ENCODE measurements around the gene WBP2. TPM values are rescaled to one million over a fixed set of nuclear protein-coding genes. Genes with fewer than 3 reads are reported as not detected.

The WBP2 gene
- total RNA-seq, 1 donor from 2014 or later, result 72.6 TPM

DNA sequence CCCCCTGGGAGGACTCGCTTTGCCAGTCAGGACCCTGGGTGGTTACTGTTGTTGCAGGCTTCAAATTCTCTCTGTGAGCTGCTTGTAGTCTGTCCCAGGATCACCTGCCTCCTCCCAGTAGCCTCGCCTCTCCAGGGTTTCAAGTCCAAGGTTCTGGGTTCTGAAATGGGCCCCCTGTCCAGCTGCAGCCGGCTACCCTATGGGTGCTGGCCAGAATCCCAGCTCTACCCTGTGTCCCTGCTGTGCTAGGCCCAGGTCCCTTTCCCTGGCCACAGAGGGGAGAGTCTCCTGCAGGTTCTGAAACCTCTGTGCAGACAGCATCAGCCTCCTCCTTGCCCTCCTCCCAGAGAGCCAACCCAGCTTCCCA is 32.4 kb downstream of the WBP2 start:
- peaks cover 7% of the 10 kb centered on the region for H3K4me1 ChIP-seq (ENCODE audit: insufficient read depth, low read length)
- peaks cover 3% of the 10 kb centered on the region for H4K20me1 ChIP-seq (ENCODE audit: insufficient read depth, low read length)
- no peaks in the 10 kb centered on the region for H3K27me3 ChIP-seq (ENCODE audit: insufficient read depth, low read length)
- H3K9ac ChIP-seq (ENCODE audit: low read length), result no peak overlapping the region
- H3K9me3 Mint-ChIP-seq (ENCODE audit: unreplicated experiment), result no peaks in the 10 kb centered on the region
- H3K4me3 Mint-ChIP-seq (ENCODE audit: unreplicated experiment), result no peak overlapping the region
- H3K27me3 Mint-ChIP-seq (ENCODE audit: low read depth, unreplicated experiment), result no peaks in the 10 kb centered on the region
- H2AFZ ChIP-seq (ENCODE audit: low read depth, low read length), result no peak overlapping the region
- no peak overlapping the region for H3K27ac ChIP-seq (ENCODE audit: low read depth, low read length)
- H3K27ac Mint-ChIP-seq (ENCODE audit: unreplicated experiment), result no peak overlapping the region
- H3K4me1 Mint-ChIP-seq (ENCODE audit: low read depth, unreplicated experiment), result no peaks in the 10 kb centered on the region
- H3K4me2 ChIP-seq (ENCODE audit: low read length), result no peak overlapping the region
- no peaks in the 10 kb centered on the region for H3K9me3 ChIP-seq (ENCODE audit: insufficient read depth, low read depth, low read length)
- peaks cover 4% of the 10 kb centered on the region for H3K36me3 ChIP-seq (ENCODE audit: insufficient read depth, low read length)
- no peak overlapping the region for H3K4me3 ChIP-seq (ENCODE audit: insufficient read depth, low read depth, low read length)
- H3K36me3 Mint-ChIP-seq (ENCODE audit: low read depth, unreplicated experiment), result peaks cover 17% of the 10 kb centered on the region
- FAIRE-seq, result no peak
- no peak for DNase-seq (ENCODE audit: low read depth)
- TF ChIP-seq CTCF (IDR thresholded peaks at IDR 0.05; ENCODE audit: insufficient read depth, low read depth, low read length) (no peak), EZH2 (IDR thresholded peaks at IDR 0.05; ENCODE audit: insufficient read depth, low read length) (no peak)
- no peaks in the 10 kb centered on the region for H3K79me2 ChIP-seq (ENCODE audit: insufficient read depth, low read length)

DNA sequence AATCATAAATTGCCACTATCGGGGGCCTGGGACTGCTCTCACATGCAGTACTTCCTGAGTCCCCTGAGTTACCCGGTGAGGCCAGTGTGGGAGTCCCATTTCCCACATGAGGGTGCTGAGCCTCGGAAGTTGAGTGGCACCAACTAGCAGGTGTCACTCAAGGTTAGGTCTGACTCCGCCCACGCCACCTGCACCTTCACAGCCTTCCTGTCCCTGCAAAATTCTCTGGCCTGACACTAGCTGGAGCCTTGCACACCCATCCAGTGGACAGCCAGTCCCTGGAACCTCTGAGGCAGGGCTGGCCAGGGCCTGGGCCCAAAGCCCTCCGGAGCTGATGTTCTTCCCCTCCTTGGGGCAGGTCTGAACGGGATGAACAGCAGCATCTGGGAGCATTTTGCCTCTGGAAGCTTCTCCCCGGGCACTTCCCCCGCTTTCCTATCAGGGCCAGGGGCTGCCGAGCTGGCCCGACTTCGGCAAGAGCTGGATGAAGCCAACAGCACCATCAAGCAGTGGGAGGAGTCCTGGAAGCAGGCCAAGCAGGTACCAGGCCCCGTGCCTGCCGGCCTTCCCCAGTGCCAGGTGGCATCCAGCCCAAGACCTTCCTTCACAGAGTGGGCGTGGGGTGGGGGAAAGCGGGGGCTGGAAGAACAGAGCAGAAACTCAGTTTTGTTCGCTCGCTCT is 32.9 kb downstream of the WBP2 start:
- no peak for DNase-seq (ENCODE audit: low read depth)
- H3K79me2 ChIP-seq (ENCODE audit: insufficient read depth, low read length), result no peaks in the 10 kb centered on the region
- no peak overlapping the region for H3K4me2 ChIP-seq (ENCODE audit: low read length)
- no peaks in the 10 kb centered on the region for H3K4me1 Mint-ChIP-seq (ENCODE audit: low read depth, unreplicated experiment)
- H3K9me3 Mint-ChIP-seq (ENCODE audit: unreplicated experiment), result no peaks in the 10 kb centered on the region
- H3K27me3 ChIP-seq (ENCODE audit: insufficient read depth, low read length), result no peaks in the 10 kb centered on the region
- no peak overlapping the region for H3K4me3 Mint-ChIP-seq (ENCODE audit: unreplicated experiment)
- TF ChIP-seq EZH2 (IDR thresholded peaks at IDR 0.05; ENCODE audit: insufficient read depth, low read length), result no peak
- TF ChIP-seq CTCF (IDR thresholded peaks at IDR 0.05; ENCODE audit: insufficient read depth, low read depth, low read length), result no peak
- no peaks in the 10 kb centered on the region for H3K9me3 ChIP-seq (ENCODE audit: insufficient read depth, low read depth, low read length)
- peaks cover 17% of the 10 kb centered on the region for H3K36me3 Mint-ChIP-seq (ENCODE audit: low read depth, unreplicated experiment)
- no peak overlapping the region for H3K9ac ChIP-seq (ENCODE audit: low read length)
- H3K27ac Mint-ChIP-seq (ENCODE audit: unreplicated experiment), result no peak overlapping the region
- H3K27me3 Mint-ChIP-seq (ENCODE audit: low read depth, unreplicated experiment), result no peaks in the 10 kb centered on the region
- no peak overlapping the region for H3K4me3 ChIP-seq (ENCODE audit: insufficient read depth, low read depth, low read length)
- peaks cover 4% of the 10 kb centered on the region for H3K36me3 ChIP-seq (ENCODE audit: insufficient read depth, low read length)
- no peak overlapping the region for H3K27ac ChIP-seq (ENCODE audit: low read depth, low read length)
- H3K4me1 ChIP-seq (ENCODE audit: insufficient read depth, low read length), result peaks cover 2% of the 10 kb centered on the region
- no peak for FAIRE-seq
- no peak overlapping the region for H2AFZ ChIP-seq (ENCODE audit: low read depth, low read length)
- H4K20me1 ChIP-seq (ENCODE audit: insufficient read depth, low read length), result peaks cover 3% of the 10 kb centered on the region

DNA sequence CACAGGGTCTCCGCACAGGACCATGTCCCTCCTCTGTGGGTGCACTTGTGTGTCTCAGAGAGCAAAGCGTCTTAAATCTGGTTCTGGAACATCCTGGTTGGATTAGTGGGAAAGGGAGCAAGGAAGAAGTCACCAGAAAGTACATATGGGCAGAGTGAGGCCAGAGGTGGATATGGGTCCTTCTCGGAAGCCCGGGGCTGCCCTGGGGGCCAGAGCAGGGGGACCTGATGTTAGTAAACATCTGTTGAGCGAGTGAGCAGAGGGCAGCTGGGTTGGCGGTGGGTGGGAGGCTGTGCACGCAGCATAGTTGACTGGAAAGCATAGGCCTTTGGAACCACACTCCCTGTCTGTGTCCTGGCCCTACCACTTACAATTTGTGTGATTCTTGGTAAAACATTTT is 33.6 kb downstream of the WBP2 start:
- no peak for FAIRE-seq
- H3K27me3 ChIP-seq (ENCODE audit: insufficient read depth, low read length), result no peaks in the 10 kb centered on the region
- no peak overlapping the region for H3K27ac ChIP-seq (ENCODE audit: low read depth, low read length)
- H3K79me2 ChIP-seq (ENCODE audit: insufficient read depth, low read length), result no peaks in the 10 kb centered on the region
- no peak for DNase-seq (ENCODE audit: low read depth)
- H3K36me3 Mint-ChIP-seq (ENCODE audit: low read depth, unreplicated experiment), result peaks cover 17% of the 10 kb centered on the region
- no peaks in the 10 kb centered on the region for H3K9me3 Mint-ChIP-seq (ENCODE audit: unreplicated experiment)
- H4K20me1 ChIP-seq (ENCODE audit: insufficient read depth, low read length), result peaks cover 3% of the 10 kb centered on the region
- no peak for TF ChIP-seq EZH2 (IDR thresholded peaks at IDR 0.05; ENCODE audit: insufficient read depth, low read length)
- TF ChIP-seq CTCF (IDR thresholded peaks at IDR 0.05; ENCODE audit: insufficient read depth, low read depth, low read length), result no peak
- H3K4me3 Mint-ChIP-seq (ENCODE audit: unreplicated experiment), result no peak overlapping the region
- H3K27me3 Mint-ChIP-seq (ENCODE audit: low read depth, unreplicated experiment), result no peaks in the 10 kb centered on the region
- no peaks in the 10 kb centered on the region for H3K4me1 ChIP-seq (ENCODE audit: insufficient read depth, low read length)
- H3K36me3 ChIP-seq (ENCODE audit: insufficient read depth, low read length), result peaks cover 4% of the 10 kb centered on the region
- no peak overlapping the region for H3K4me2 ChIP-seq (ENCODE audit: low read length)
- no peaks in the 10 kb centered on the region for H3K9me3 ChIP-seq (ENCODE audit: insufficient read depth, low read depth, low read length)
- H3K4me3 ChIP-seq (ENCODE audit: insufficient read depth, low read depth, low read length), result no peak overlapping the region
- H3K9ac ChIP-seq (ENCODE audit: low read length), result no peak overlapping the region
- no peaks in the 10 kb centered on the region for H3K4me1 Mint-ChIP-seq (ENCODE audit: low read depth, unreplicated experiment)
- H2AFZ ChIP-seq (ENCODE audit: low read depth, low read length), result no peak overlapping the region
- H3K27ac Mint-ChIP-seq (ENCODE audit: unreplicated experiment), result no peak overlapping the region
